Lung (tissue), 12 donors: Measurements from ENCODE around the gene KCNIP4. TPM values are rescaled to one million over a fixed set of nuclear protein-coding genes. Genes with fewer than 3 reads are reported as not detected.

Source experiments
- ATAC-seq: fragments of 200-7000 bp; cut with Tn5 transposase; one replicate; pipeline ENCODE4 v1.9.1; 2020; ENCODE audit warnings: moderate number of reproducible peaks; ENCODE audit not compliant: insufficient read depth, low FRiP score
- DNase-seq, 3 donors: peaks; one replicate each; pipeline ENCODE4 v3.0.0-alpha.2; 2013 to 2017
- H3K27ac ChIP-seq, 2 donors: one replicate each; pipeline ENCODE4 v1.5.1; 2013; ENCODE audit warnings: mild to moderate bottlenecking in 2 of 2, moderate library complexity in 2 of 2, control low read depth in 1 of 2, inconsistent platforms in 1 of 2, low read depth in 1 of 2, low read length in 1 of 2
- H3K27me3 ChIP-seq, 3 donors: one replicate each; pipeline ENCODE4 v1.5.1; 2013; ENCODE audit warnings: low read length in 2 of 3; ENCODE audit not compliant: control insufficient read depth in 3 of 3, insufficient read depth in 3 of 3
- H3K36me3 ChIP-seq, 4 donors: one replicate each; pipeline ENCODE4 v1.5.1; 2013; ENCODE audit warnings: low read length in 4 of 4, mild to moderate bottlenecking in 1 of 4, moderate library complexity in 1 of 4; ENCODE audit not compliant: control insufficient read depth in 4 of 4, insufficient read depth in 4 of 4
- H3K4me1 ChIP-seq, 5 donors: one replicate each; pipeline ENCODE4 v1.5.1; 2013; ENCODE audit warnings: low read length in 5 of 5, mild to moderate bottlenecking in 2 of 5, moderate library complexity in 1 of 5; ENCODE audit not compliant: control insufficient read depth in 5 of 5, insufficient read depth in 5 of 5
- H3K4me3 ChIP-seq: one replicate; pipeline ENCODE4 v1.5.1; 2013; ENCODE audit warnings: mild to moderate bottlenecking, control low read depth, moderate library complexity
- H3K9ac ChIP-seq, 2 donors: one replicate each; pipeline ENCODE4 v1.5.1; 2013; ENCODE audit warnings: low read length in 2 of 2, control low read depth in 1 of 2; ENCODE audit not compliant: insufficient read depth in 1 of 2
- H3K9me3 ChIP-seq, 4 donors: one replicate each; pipeline ENCODE4 v1.5.1; 2013; ENCODE audit warnings: low read length in 3 of 4, mild to moderate bottlenecking in 1 of 4, moderate library complexity in 1 of 4; ENCODE audit not compliant: control insufficient read depth in 4 of 4, insufficient read depth in 3 of 4
- WGBS, 2 donors: extraction: QIAGEN DNeasy Blood & Tissue Kit; methylation state at CpG; one replicate each; pipeline ENCODE4 v1.1.7; 2013; 5-methylcytosine and 5-hydroxymethylcytosine counted together
- polyA plus RNA-seq, 2 donors: library from polyadenylated mRNA; stranded (reverse); fragments of 200-250 nt; gene quantifications; one replicate each; pipeline ENCODE4 v1.2.1, GENCODE V29; 2013
- total RNA-seq, 2 donors: library from RNA; depleted of rRNA in 1 of 2; stranded (reverse); fragments of >200 nt in 1 of 2; gene quantifications; one replicate each; pipeline ENCODE4 v1.2.1, GENCODE V29; 2014 to 2021
- TF ChIP-seq, protein P1 (sequence below): IDR thresholded peaks from 2 replicates; pipeline ENCODE4 v1.5.1; 2012; ENCODE audit warnings: mild to moderate bottlenecking; ENCODE audit errors: control extremely low read depth, extremely low read depth
- donor health status: control.
- donor health status: control.
- donor health status: Bipolar disorder and iron deficiency.
- donor health status: healthy.
- donor health status: DM: yes; HTN: yes; CAD: no.

The KCNIP4 gene
- total and polyA plus RNA-seq, 4 donors = 0.11 TPM; not detected in 3

DNA sequence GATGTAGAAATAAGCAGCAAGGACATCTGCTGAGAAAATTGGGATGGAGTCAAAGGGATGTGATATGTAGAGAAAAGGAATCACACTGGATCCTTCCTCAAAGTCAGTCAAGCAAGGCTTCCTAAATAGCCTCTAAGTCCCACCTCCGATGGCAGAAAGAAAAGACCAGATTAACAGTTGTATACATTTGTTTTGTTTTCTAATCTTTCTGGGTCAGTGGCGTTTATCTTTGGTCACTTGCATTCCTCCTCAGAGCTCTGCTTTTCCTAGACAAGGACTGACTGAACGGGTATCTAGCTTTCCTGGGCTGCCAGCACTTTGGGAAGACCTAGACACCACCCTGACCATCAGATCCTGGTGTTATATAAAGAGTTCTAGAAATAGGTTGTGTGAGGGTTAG lies 1225.1 kb downstream of the KCNIP4 start:
- Histone ChIP-seq H3K4me1 (no peaks in the 10 kb centered on the region), H3K36me3 (peaks cover 11 to 40% (median 38%) of the 10 kb centered on the region in 4 donors), H3K4me3 (no peak overlapping the region), H3K27ac (no peak overlapping the region), H3K9ac (no peak overlapping the region), H3K9me3 (peaks cover 0 to 11% (median 5%) of the 10 kb centered on the region in 4 donors), H3K27me3 (no peaks in the 10 kb centered on the region)
- no peak for ATAC-seq
- 84 to 96% methylated on average over 3 of the region's 3 CpGs for WGBS, 2 donors
- TF ChIP-seq, protein P1, sequence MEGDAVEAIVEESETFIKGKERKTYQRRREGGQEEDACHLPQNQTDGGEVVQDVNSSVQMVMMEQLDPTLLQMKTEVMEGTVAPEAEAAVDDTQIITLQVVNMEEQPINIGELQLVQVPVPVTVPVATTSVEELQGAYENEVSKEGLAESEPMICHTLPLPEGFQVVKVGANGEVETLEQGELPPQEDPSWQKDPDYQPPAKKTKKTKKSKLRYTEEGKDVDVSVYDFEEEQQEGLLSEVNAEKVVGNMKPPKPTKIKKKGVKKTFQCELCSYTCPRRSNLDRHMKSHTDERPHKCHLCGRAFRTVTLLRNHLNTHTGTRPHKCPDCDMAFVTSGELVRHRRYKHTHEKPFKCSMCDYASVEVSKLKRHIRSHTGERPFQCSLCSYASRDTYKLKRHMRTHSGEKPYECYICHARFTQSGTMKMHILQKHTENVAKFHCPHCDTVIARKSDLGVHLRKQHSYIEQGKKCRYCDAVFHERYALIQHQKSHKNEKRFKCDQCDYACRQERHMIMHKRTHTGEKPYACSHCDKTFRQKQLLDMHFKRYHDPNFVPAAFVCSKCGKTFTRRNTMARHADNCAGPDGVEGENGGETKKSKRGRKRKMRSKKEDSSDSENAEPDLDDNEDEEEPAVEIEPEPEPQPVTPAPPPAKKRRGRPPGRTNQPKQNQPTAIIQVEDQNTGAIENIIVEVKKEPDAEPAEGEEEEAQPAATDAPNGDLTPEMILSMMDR = no peak
- DNase-seq = no peak

DNA sequence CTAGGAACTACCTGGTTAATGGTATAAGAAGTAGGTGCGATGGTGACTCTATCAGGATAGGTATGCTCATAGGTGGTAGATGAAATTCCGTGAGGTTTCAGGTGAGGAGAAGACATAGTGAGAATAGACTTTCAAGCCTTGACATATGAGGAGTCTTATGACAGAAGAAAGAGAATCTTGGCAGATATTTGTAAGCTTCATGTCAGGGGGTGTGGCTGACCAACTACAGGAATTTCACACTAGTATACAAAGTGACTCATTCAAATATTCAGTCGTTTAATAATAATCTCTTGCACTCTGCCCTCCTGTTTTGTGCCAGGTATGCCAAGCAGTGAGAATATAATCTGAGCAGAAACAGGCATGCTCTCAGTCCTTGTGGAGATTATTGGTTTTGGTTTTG lies 1225.6 kb downstream of the KCNIP4 start:
- Histone ChIP-seq H3K4me1 (no peaks in the 10 kb centered on the region), H3K9me3 (peaks cover 0 to 11% (median 5%) of the 10 kb centered on the region in 4 donors), H3K27ac (no peak overlapping the region), H3K9ac (no peak overlapping the region), H3K36me3 (peaks cover 11 to 39% (median 38%) of the 10 kb centered on the region in 4 donors), H3K4me3 (no peak overlapping the region), H3K27me3 (no peaks in the 10 kb centered on the region)
- WGBS, 2 donors = 60 to 78% methylated on average over 3 of the region's 3 CpGs
- TF ChIP-seq, protein P1 = no peak
- DNase-seq = no peak
- ATAC-seq = no peak

DNA sequence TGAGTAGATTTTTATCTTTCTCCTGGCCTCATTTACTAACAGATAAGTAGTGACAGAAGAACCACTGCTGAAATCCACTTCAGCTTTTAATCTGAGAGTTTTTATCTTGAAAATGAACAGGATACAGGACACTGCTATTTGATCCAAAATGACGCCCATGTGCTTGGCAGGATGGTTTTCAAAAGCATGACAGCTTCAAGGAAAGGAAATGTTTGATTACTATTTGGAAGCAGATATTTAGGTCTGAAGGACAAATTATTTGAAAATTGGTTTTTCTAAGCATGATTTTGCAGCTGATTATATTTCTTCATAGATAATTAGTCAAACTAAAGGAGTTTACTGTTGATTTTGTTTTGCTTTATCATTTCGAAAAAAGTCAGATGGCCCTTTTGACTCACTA lies 1237.2 kb downstream of the KCNIP4 start:
- Histone ChIP-seq H3K27me3 (no peaks in the 10 kb centered on the region), H3K9me3 (no peaks in the 10 kb centered on the region), H3K9ac (no peak overlapping the region), H3K4me3 (no peak overlapping the region), H3K4me1 (no peaks in the 10 kb centered on the region), H3K36me3 (peaks cover 8 to 26% (median 20%) of the 10 kb centered on the region in 4 donors), H3K27ac (no peak overlapping the region)
- DNase-seq (no peak), ATAC-seq (no peak)
- TF ChIP-seq, protein P1 = no peak
- 87 to 96% methylated on average over 2 of the region's 2 CpGs for WGBS, 2 donors
